Activated CD4-positive, alpha-beta T cell treated with anti-CD3 and anti-CD28 coated beads for 36 hours (primary cell): Measurements from ENCODE around the gene REV3L. TPM values are rescaled to one million over a fixed set of nuclear protein-coding genes. Genes with fewer than 3 reads are reported as not detected.

Source experiments
- ATAC-seq: fragments of 200-7000 bp; cut with Tn5 transposase; one replicate; pipeline ENCODE4 v1.10.0; 2021; ENCODE audit warnings: mild to moderate bottlenecking, moderate library complexity
- CTCF ChIA-PET: fragments of 350-600 bp; sonication (Branson Sonifier 250); formaldehyde crosslinking; loops from one replicate; lab custom pipeline; 2021; ENCODE audit warnings: antibody characterized with exemption; lab: Charles Lee
- POLR2A ChIA-PET: fragments of 350-600 bp; sonication (Branson Sonifier 250); formaldehyde crosslinking; loops from one replicate; lab custom pipeline; 2021; ENCODE audit warnings: antibody characterized with exemption, inconsistent platforms; lab: Charles Lee
- DNase-seq: peaks from one replicate; pipeline ENCODE4 v3.0.0-alpha.2; 2020
- H3K27ac Mint-ChIP-seq: one replicate; pipeline ENCODE4 v1.8.0; 2021; ENCODE audit warnings: mixed read lengths
- H3K27me3 Mint-ChIP-seq: one replicate; pipeline ENCODE4 v1.8.0; 2021; ENCODE audit warnings: mixed read lengths
- H3K36me3 Mint-ChIP-seq: one replicate; pipeline ENCODE4 v1.8.0; 2021; ENCODE audit warnings: low read depth, mixed read lengths
- H3K4me1 Mint-ChIP-seq: one replicate; pipeline ENCODE4 v1.8.0; 2021; ENCODE audit warnings: mixed read lengths
- H3K4me3 Mint-ChIP-seq: one replicate; pipeline ENCODE4 v1.8.0; 2021; ENCODE audit warnings: mild to moderate bottlenecking, moderate library complexity, mixed read lengths
- H3K9me3 Mint-ChIP-seq: one replicate; pipeline ENCODE4 v1.8.0; 2021; ENCODE audit warnings: low read depth, mixed read lengths
- intact Hi-C, 2 experiments: fragments of 100-400 bp; cut with DNase I in 1 of 2; cut with micrococcal nuclease in 1 of 2; formaldehyde crosslinking; loops; one replicate each; pipeline versions ENCODE4 v1.14.2 to v1.15.1; 2022 to 2024; cut with DNase I, micrococcal nuclease
- total RNA-seq, 2 experiments: library from RNA; stranded (reverse); gene quantifications; one replicate each; pipeline ENCODE4 v1.2.3, GENCODE V29; 2021

REV3L gene
- total RNA-seq, 2 experiments from 2014 or later = 16.5 to 20.9 TPM

GRCh38 chr6:111494951-111495635 is 12.1 kb upstream of the REV3L start:
- Mint-ChIP-seq H3K27me3 (no peaks in the 10 kb centered on the region), H3K36me3 (peaks cover 5% of the 10 kb centered on the region), H3K4me1 (peaks cover 6% of the 10 kb centered on the region), H3K4me3 (no peak overlapping the region), H3K9me3 (no peaks in the 10 kb centered on the region), H3K27ac (no peak overlapping the region)
- POLR2A ChIA-PET = no interaction called here
- CTCF ChIA-PET = interaction anchor here (0.5 to 0.7 kb wide), 3 partner anchors 12 to 143 kb away, joined by 3 to 4 read pairs (median 3); no protein-coding TSS in a partner anchor
- intact Hi-C loops = no loop called here
- DNase-seq (no peak), ATAC-seq (no peak)

- DNase-seq (no peak), ATAC-seq (no peak)
- peaks cover 19% of the 10 kb centered on the region for H3K4me1 Mint-ChIP-seq
- POLR2A ChIA-PET = no interaction called here
- no peaks in the 10 kb centered on the region for H3K27me3 Mint-ChIP-seq
- peaks cover 13% of the 10 kb centered on the region for H3K36me3 Mint-ChIP-seq
- intact Hi-C loops = no loop called here
- CTCF ChIA-PET = interaction anchor here (0.6 to 0.7 kb wide), 2 partner anchors 524 to 789 kb away, joined by 3 read pairs; no protein-coding TSS in a partner anchor
- H3K9me3 Mint-ChIP-seq = no peaks in the 10 kb centered on the region
- H3K4me3 Mint-ChIP-seq = no peak overlapping the region
- H3K27ac Mint-ChIP-seq = no peak overlapping the region
These were observed 9.5 kb upstream of the REV3L start for GRCh38 chr6:111492499-111492898.

- Mint-ChIP-seq H3K27ac (peak overlapping the region; percentile 15), H3K36me3 (peaks cover 25% of the 10 kb centered on the region), H3K4me3 (no peak overlapping the region), H3K27me3 (no peaks in the 10 kb centered on the region), H3K4me1 (peaks cover 40% of the 10 kb centered on the region), H3K9me3 (no peaks in the 10 kb centered on the region)
- CTCF ChIA-PET = interaction anchor here (0.7 to 1.7 kb wide), 3 partner anchors 9 to 161 kb away, joined by 4 to 5 read pairs (median 4); partner anchors contain the start of gene TRAF3IP2
- DNase-seq = no peak
- POLR2A ChIA-PET = no interaction called here
- intact Hi-C loops = no loop called here
- ATAC-seq = no peak
These were observed 7.0 kb upstream of the REV3L start for GRCh38 chr6:111490067-111490466.

- peak overlapping the region; percentile 85 for H3K27ac Mint-ChIP-seq
- intact Hi-C loops = loop anchor here (1.0 to 10.0 kb wide), 9 partner anchors 46 to 613 kb away; partner anchors contain the start of genes AMD1 (in 1 of the 2) and TRAF3IP2 (in 1 of the 2)
- CTCF ChIA-PET = interaction anchor here (0.6 to 1.0 kb wide), 3 partner anchors 9 to 228 kb away, joined by 3 read pairs; no protein-coding TSS in a partner anchor
- H3K9me3 Mint-ChIP-seq = no peaks in the 10 kb centered on the region
- no peak for DNase-seq
- POLR2A ChIA-PET = interaction anchor here (0.7 to 1.5 kb wide), 2 partner anchors 229 to 512 kb away, joined by 3 to 4 read pairs; a partner anchor contains a TSS
- peaks cover 29% of the 10 kb centered on the region for H3K36me3 Mint-ChIP-seq
- no peaks in the 10 kb centered on the region for H3K27me3 Mint-ChIP-seq
- peak; percentile 37 for ATAC-seq
- peak overlapping the region; percentile 26 for H3K4me3 Mint-ChIP-seq
- H3K4me1 Mint-ChIP-seq = peaks cover 41% of the 10 kb centered on the region
These were observed 4.6 kb upstream of the REV3L start for GRCh38 chr6:111487661-111488060.

DNA sequence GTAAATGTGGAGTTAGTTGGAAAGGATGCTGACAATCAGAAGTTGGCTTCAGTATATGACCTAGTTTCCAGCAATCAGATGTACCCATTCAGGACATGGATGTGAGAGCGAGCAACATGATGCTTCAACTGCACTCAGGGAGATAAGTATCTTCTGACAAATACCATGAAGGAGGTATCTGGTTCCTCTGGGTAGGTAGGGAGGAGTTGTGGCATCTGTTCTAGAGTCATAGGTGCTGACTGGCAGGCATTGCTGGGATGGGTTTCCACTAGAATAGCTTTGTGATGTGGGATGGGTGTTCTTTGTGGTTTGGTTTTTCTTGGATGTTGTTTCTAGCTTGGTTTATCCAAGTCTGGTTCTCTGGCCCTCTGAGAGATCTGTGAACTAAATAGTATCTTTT is 3.9 kb upstream of the REV3L start:
- Mint-ChIP-seq H3K4me3 (peak overlapping the region; percentile 26), H3K27ac (peak overlapping the region; percentile 85), H3K9me3 (no peaks in the 10 kb centered on the region), H3K4me1 (peaks cover 42% of the 10 kb centered on the region), H3K27me3 (no peaks in the 10 kb centered on the region), H3K36me3 (peaks cover 29% of the 10 kb centered on the region)
- ChIA-PET CTCF (interaction anchor here (0.6 to 1.0 kb wide), 4 partner anchors 8 to 572 kb away, joined by 3 read pairs; no protein-coding TSS in a partner anchor), POLR2A (interaction anchor here (0.7 to 1.5 kb wide), 2 partner anchors 228 to 513 kb away, joined by 3 to 4 read pairs; a partner anchor contains a TSS)
- intact Hi-C loops = loop anchor here (1.0 to 10.0 kb wide), 8 partner anchors 46 to 612 kb away; partner anchors contain the start of genes AMD1 (in 1 of the 2) and TRAF3IP2 (in 1 of the 2)
- peak; percentile 34 for DNase-seq
- peak; percentile 6 for ATAC-seq

DNA sequence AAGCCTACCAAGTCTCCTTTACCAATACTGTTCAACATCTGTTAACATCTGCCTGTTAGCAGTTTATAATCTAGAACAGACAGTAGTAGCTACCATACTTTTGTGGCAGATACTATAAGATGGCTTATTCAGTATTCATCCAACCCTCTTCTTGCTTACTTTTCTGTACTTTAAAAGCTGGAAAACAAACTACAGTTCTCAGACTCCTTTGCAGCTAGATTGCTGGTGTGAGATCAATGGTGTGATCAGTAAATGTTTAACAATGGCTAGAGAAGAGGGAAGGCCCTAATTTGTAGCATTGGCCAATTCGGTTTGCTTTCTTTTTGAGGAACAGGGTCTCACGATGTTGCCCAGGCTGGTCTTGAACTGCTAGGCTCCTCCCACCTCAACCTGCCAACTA is 3.5 kb upstream of the REV3L start:
- DNase-seq (peak; percentile 14), ATAC-seq (no peak)
- peak overlapping the region; percentile 26 for H3K4me3 Mint-ChIP-seq
- H3K27ac Mint-ChIP-seq = peak overlapping the region; percentile 85
- H3K36me3 Mint-ChIP-seq = peaks cover 29% of the 10 kb centered on the region
- ChIA-PET POLR2A (interaction anchor here (1.5 kb wide), 1 partner anchor 228 kb away, joined by 4 read pairs; a partner anchor contains a TSS), CTCF (interaction anchor here (0.7 kb wide), 1 partner anchor 573 kb away, joined by 3 read pairs; no protein-coding TSS in a partner anchor)
- no peaks in the 10 kb centered on the region for H3K27me3 Mint-ChIP-seq
- H3K9me3 Mint-ChIP-seq = no peaks in the 10 kb centered on the region
- intact Hi-C loops = loop anchor here (10.0 kb wide), 4 partner anchors 278 to 612 kb away; partner anchors contain the start of gene AMD1 (in 1 of the 2)
- H3K4me1 Mint-ChIP-seq = peaks cover 46% of the 10 kb centered on the region

DNA sequence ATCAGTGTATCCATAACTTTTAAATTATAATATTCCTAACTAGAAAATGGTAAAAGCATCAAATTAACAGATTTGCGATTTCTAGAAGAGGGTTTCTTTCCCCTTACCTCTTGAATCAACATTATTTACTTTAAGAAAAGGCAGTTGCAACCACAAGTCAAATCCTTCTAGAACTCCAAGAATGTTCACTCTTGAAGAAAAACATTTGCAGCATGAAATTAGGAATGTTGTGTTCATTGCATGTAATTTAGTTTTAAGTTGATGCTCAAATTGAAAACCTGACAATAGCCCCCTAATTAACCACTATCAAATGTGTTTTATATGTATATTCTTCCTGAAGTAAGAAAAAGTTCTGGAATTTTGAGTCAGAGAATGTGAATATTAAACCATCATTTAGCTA is 2.3 kb upstream of the REV3L start:
- Mint-ChIP-seq H3K27ac (peak overlapping the region; percentile 65), H3K4me1 (peaks cover 52% of the 10 kb centered on the region), H3K27me3 (no peaks in the 10 kb centered on the region), H3K9me3 (no peaks in the 10 kb centered on the region), H3K36me3 (peaks cover 27% of the 10 kb centered on the region), H3K4me3 (peak overlapping the region; percentile 53)
- ChIA-PET POLR2A (interaction anchor here (0.6 kb wide), 2 partner anchors 86 to 500 kb away, joined by 3 read pairs; no protein-coding TSS in a partner anchor), CTCF (interaction anchor here (1.0 to 2.7 kb wide), 3 partner anchors 40 to 558 kb away, joined by 5 to 18 read pairs (median 5); a partner anchor contains a TSS)
- intact Hi-C loops = loop anchor here (2.0 to 10.0 kb wide), 5 partner anchors 81 to 611 kb away; partner anchors contain the start of gene AMD1 (in 1 of the 2)
- ATAC-seq = no peak
- DNase-seq = no peak

GRCh38 chr6:111484633-111484930 is 1.6 kb upstream of the REV3L start:
- POLR2A ChIA-PET = interaction anchor here (0.6 to 2.3 kb wide), 2 partner anchors 87 to 121 kb away, joined by 3 to 16 read pairs; partner anchors contain the start of gene TRAF3IP2
- Mint-ChIP-seq H3K4me1 (peaks cover 56% of the 10 kb centered on the region), H3K4me3 (peak overlapping the region; percentile 94), H3K9me3 (no peaks in the 10 kb centered on the region), H3K27me3 (no peaks in the 10 kb centered on the region), H3K27ac (peak overlapping the region; percentile 100), H3K36me3 (peaks cover 23% of the 10 kb centered on the region)
- CTCF ChIA-PET = interaction anchor here (0.7 to 2.7 kb wide), 5 partner anchors 41 to 603 kb away, joined by 3 to 18 read pairs (median 5); a partner anchor contains a TSS
- intact Hi-C loops = loop anchor here (1.0 to 10.0 kb wide), 10 partner anchors 77 to 667 kb away; partner anchors contain the start of genes AMD1 (in 1 of the 2) and CDK19 (in 1 of the 2)
- ATAC-seq (no peak), DNase-seq (no peak)

DNA sequence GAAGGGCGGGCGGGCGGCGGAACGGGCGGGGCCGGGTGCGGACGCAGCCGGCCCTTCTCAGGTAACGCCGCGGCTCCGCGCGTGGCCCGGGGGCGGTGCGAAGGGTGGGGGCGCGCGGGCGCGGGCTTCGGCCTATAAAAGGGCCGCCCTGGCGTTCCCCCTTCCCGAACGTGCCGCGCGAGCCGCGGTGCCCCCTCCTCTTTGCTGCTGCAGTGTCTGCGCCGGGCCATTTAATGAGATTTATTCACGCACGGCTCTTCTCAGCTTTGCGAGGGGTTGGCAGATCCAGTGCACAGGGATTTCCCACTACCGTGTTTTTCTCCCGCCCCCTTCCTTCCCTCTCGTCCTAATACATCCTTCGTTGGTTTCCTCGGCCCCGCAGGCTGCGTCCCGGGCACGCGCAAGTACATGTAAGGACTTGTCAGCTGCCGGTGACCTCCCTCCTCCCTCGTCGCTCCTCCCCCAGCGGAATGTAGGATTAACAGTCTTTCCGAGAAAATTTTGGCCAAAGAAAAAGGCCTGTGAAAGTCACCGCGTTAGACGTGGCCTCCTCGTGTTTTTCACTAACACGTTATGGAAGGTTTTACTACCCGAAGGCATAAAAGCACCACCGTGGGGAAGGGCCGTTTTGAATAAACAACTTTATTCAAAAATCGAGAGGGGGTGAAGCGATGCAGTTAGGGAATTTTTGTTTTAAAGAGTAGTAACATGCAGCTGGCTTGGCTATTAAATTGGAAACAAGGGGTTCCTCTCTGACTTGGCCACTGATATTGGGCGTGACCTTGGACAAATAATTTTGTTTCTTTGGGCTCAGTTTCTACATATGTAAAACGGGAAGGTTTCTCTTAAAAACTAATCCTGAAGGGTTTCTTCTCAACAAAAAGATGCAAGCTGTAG is 966 bp upstream of the REV3L start:
- H3K27me3 Mint-ChIP-seq = no peaks in the 10 kb centered on the region

More for the DNA sequence above, 966 bp upstream of the REV3L start:
- Mint-ChIP-seq H3K4me3 (peak overlapping the region; percentile 94), H3K27ac (peak overlapping the region; percentile 100), H3K4me1 (peaks cover 60% of the 10 kb centered on the region), H3K36me3 (peaks cover 23% of the 10 kb centered on the region), H3K9me3 (no peaks in the 10 kb centered on the region)
- peak; percentile 92 for DNase-seq
- ChIA-PET POLR2A (interaction anchor here (1.4 to 2.3 kb wide), 2 partner anchors 122 to 225 kb away, joined by 10 to 16 read pairs; partner anchors contain the start of gene TRAF3IP2), CTCF (interaction anchor here (0.7 to 2.7 kb wide), 5 partner anchors 42 to 604 kb away, joined by 3 to 18 read pairs (median 5); a partner anchor contains a TSS)
- intact Hi-C loops = loop anchor here (1.0 to 10.0 kb wide), 25 partner anchors 12 to 669 kb away; partner anchors contain the start of genes AMD1 (in 2 of the 2), CDK19 (in 2 of the 2), FYN (in 1 of the 2) and SLC16A10 (in 1 of the 2)
- peak; percentile 52 for ATAC-seq
